Measurements from ENCODE around the gene SPATA46.

SPATA46 gene

DNA sequence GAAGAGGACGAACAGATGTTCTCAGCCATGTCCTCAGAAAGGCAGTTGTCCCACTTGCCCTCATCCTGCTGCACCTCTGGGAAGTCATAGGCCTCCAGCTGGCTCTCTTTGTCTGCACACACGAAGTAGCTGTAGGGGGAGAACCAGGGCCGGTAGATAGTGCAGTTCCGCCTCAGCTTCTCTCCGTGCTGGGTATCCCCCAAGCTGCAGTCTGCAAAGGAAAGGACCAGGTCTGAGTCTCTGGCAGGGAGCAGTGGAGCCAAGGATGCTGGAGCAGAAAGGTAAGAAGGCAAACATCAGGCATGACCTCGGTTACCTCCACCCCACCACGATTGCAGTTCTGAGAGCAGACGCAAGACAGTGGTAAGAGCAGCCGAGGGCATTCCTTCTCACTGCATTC is 2.2 kb downstream of the SPATA46 start:
- DNase-seq (ENCODE audit: low read depth), result no peak

DNA sequence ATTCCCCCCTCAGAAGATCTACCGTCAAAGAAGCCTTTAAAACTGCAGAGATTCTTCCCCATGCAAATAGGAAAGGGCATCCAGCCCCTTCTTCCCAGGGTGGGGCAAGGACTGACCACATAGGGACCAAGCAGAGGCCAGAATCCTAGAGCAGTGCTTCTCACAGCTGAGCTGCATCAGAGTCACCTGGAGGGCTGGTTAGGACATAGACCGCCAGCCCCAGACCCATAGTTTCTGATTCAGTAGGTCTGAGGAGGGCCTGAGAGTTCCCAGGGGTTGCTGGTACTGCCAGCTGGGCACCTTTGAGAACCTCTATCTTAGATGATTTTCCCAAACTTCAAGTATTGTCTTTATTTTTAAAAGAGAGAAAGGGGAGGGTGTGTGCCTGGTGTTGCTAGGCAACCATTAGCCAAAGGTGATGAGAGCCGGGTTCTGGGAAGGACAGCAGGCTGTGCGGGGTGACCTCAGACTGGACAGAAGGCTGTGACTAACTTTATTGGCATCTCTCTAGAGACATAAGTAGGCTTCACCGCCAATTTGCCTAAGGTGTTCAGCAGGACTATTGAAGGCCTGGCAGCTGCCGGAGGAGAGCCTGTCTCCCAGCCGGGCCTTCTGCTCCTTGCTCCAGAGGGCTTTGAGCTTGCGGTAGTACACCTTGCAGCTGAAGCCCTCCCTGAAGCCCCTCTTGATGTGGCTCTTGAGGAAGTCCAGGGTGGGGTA is 3.0 kb downstream of the SPATA46 start:
- DNase-seq (ENCODE audit: low read depth), result no peak

DNA sequence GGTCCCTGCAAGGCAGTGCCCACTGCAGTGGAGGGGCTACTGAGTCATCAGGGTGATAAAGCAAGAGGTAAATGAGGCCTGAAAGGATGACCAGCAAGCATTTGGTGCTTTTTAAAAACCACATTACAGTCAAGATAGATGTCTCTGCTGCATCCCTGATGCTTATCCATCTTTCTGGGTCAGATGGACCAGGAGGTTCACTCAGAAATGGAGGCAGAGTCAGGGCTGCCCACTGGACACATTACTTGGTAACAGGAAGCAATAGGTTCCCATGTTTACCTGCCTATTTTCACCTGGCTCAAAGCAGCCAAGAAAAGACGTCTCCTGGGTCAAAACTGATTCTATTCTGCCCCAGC is 3.6 kb downstream of the SPATA46 start:
- no peak for DNase-seq (ENCODE audit: low read depth)

DNA sequence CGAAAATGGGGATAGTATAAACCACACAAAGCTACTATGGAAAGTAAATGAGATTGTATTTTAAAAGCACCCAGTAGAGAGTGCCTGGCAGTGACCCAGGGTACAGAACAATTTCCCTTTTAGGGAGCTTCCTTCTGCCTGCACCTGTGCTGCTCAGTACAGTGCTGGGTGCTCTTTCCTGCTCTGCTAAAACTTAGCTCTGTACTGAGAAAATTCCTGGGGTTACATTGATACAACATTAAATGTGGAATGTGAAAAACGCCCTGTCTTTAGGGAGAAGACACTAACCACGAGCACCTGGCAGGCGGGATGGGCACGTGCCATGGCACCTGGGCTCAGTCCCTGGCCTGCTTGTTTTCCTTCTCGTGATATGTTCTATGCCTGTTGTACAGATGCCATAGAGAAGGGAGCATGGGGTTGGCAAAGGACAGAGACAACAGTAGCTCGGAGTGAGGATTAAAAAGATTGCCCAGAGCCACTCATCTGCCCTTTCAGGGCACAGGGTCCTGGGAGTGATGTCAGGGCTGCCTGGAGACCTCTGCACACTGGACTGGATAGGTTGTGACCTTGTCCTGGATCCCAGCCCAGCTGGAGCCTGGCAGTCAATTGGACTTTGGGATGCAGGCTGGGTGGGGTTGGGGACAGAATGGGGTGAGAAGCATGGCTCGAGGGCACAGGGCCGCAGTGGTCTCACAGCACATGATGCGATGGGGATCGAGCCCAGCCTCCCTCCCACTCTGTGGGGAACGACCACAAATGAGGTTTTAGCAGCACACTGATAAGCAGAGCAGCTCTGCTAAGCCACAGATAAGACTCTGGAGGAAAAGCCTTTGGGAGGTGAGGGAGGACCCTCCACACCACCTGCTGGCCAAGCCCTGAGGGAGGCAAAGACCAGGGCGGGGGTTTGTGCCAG is 4.2 kb downstream of the SPATA46 start:
- no peak for DNase-seq (ENCODE audit: low read depth)

DNA sequence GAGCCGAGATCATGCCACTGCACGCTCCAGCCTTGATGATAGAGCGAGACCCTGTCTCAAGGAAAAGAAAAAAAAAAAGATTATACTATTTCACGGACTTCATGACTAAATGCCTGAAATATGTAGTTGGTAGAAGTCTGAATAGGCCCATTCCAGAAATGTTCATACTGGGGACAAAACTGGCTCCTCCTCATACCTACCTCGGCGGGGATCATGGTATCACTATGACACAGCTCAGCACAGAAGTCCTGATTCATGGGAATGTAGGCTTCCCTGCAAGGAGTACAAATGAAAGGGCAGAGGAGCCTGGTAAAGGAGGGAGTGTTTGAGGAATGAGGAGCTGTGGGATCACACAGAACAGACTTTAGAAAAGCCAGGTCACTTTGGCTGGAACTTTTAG is 5.0 kb downstream of the SPATA46 start:
- DNase-seq (ENCODE audit: low read depth), result no peak

DNA sequence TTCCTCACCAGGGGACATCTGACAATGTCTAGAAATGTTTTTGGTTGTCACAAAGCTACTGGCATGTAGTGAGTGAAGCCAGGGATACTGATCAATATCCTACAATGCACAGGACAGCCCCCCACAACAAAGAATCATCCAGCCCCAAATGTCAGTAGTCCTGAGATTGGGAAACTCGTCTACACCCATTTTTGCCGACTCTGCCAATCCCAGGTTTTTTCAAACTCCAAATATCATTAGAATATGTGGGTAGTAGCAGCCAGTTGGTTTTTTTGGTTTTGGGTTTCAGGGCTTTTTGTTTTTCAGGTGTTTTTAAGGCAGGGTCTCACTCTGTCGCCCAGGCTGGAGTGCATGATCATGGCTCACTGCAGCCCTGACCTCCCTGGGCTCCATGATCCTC is 5.9 kb downstream of the SPATA46 start:
- no peak for DNase-seq (ENCODE audit: low read depth)

DNA sequence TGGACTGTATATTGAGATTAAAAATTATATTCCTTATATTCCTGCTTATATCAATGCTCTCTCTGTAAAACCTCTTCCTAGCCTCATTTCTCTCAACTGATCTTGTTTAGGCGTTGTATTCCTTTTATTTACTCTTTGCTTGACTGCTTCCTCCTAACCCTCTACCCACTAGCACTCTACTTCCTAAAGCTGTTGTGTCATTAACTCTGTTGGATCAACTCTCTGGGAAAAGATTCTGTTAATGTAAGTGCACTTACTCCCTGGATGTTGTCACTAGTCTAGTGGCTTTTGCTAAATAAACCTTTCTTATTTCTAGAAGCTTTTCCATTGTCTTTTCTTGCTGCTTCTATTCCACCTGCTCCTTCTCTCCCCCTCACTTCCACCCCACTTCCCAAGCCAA is 6.5 kb downstream of the SPATA46 start:
- DNase-seq (ENCODE audit: low read depth), result no peak

DNA sequence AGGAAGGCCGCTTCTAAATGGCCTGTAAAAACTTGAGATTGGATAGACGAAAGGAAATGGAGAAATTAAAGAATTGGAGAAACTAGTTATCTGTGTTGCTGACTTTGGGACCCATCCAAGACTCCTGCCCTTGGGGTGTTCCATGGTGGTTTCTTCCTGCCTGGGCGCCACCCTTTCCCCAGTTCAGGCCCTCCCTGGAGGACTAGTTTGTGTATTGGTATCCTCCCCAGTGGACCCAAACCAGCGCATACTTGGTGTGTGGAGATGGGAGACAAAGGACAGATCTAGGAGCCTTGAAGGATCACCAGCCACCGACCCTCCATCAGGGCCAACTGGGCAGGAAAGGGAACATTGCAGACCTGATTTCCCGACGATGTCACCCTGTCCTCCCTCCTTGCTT is 7.1 kb downstream of the SPATA46 start:
- no peak for DNase-seq (ENCODE audit: low read depth)

DNA sequence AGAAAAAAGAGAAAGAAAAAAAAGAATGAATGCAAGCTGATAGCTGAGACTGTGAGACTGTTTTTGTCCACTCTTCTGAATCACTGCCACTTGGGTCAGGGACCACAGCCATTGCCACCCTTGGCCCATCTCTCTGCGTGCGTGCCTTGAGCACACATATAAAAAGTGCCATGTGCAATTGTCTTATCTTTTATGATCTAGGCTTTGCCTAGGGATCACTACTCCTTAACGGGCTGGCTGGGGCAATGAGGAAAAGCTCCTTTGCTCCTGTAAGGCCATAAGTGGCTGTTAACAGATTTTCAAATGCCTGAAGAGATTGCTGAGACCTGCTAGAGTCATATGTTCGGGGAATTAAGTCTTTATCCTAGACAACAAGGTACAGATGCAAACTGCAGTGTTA is 8.2 kb downstream of the SPATA46 start:
- no peak for DNase-seq (ENCODE audit: low read depth)

DNA sequence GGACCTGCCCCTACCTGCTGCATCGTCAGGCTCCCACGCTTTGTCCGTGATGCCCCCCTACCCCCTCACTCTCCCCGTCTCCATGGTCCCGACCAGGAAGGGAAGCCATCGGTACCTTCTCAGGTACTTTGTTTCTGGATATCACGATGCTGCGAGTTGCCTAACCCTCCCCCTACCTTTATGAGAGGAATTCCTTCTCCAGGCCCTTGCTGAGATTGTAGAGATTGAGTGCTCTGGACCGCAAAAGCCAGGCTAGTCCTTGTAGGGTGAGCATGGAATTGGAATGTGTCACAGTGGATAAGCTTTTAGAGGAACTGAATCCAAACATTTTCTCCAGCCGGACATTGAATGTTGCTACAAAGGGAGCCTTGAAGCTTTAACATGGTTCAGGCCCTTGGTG is 8.9 kb downstream of the SPATA46 start:
- no peak for DNase-seq (ENCODE audit: low read depth)

DNA sequence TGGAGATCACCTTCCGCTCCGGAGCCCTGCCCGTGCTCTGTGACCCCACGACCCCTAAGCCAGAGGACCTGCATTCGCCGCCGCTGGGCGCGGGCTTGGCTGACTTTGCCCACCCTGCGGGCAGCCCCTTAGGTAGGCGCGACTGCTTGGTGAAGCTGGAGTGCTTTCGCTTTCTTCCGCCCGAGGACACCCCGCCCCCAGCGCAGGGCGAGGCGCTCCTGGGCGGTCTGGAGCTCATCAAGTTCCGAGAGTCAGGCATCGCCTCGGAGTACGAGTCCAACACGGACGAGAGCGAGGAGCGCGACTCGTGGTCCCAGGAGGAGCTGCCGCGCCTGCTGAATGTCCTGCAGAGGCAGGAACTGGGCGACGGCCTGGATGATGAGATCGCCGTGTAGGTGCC is 9.6 kb downstream of the SPATA46 start:
- DNase-seq (ENCODE audit: low read depth), result no peak

DNA sequence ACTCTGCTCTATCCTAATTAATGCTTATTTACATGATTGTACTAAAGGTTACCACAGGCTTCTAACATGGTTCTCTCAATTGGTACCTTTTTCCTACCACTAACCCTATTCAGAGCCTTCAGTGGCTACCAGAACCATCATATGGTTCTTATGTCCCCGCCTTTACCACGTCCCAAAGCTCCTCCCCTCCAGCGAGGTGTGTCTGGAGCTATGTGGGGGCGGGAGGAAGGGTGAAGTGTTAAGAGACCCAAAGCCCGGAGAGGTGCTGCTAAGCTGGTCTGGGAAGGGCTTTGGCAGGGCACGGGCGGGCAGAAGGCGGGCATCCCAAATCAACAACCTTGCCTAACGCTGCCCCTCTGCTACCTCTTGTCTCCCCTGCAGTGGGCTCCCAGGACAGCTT is 10.0 kb downstream of the SPATA46 start:
- DNase-seq (ENCODE audit: low read depth), result no peak

DNA sequence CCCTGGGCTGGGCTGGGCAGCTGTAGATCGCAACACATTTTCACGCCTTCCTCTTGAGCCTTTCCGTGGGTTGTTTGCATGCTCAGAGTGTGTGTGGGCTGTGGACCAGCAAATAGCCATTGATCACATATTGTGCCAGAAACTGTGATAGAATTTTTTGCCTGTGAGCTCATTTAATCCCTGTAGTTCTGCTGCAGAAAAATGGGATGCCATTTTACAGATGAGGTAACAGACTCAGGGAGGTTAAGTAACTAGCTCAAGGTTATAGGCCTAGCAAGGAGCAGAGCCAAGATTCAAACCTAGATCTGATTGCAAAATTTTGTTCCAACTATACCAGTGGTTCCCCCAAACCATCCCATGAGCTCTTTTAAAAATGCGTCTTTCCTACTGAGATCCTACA is 10.5 kb downstream of the SPATA46 start:
- no peak for DNase-seq (ENCODE audit: low read depth)

DNA sequence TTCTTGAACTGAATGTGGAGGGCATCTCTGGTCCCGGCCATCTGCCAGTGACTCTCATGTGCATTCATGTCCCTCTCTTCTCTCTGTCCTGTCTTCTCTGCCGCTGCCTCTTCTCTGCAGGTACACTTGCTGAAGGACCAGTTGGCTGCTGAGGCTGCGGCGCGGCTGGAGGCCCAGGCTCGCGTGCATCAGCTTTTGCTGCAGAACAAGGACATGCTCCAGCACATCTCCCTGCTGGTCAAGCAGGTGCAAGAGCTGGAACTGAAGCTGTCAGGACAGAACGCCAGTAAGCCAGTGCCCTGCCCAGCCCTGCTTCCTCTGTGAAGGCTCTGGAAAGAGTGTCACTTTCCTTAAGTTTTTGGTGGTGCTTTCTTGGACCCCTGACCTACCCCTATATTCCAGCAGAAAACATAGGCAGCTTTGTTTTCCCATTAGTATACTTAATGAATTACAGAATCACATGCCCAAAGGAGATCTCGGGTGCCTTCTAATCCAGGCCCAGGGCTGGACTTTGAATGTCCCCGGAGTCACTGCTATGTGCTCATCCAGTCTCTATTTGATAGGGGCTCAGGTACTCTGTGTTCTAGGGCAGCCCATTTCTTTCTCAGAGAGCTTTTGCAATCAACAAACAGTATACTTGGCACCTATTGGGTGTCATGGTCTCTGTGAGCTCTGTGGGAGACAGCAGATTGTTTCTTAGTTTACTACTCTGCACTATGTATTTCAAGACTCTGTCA is 11.2 kb downstream of the SPATA46 start:
- DNase-seq (ENCODE audit: low read depth), result no peak

DNA sequence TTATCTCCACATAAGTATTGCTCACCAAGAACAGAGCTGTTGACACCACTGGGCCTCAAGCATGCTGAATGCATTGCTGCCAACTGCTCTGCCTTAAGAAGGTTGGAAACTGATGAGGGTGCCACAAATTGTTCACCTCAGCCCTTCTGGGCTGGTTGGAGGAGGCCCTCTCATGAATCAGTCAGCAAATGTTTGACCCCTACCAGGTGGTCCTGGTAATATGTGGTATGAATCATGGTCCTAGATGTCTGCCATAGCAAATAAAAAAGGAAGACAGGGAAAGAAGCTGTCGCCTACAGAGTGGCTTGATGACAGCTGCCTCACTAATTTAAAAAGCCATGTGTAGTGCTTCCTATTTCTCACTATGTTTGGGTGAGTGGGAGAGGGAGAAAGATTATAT is 12.2 kb downstream of the SPATA46 start:
- no peak for DNase-seq (ENCODE audit: low read depth)

DNA sequence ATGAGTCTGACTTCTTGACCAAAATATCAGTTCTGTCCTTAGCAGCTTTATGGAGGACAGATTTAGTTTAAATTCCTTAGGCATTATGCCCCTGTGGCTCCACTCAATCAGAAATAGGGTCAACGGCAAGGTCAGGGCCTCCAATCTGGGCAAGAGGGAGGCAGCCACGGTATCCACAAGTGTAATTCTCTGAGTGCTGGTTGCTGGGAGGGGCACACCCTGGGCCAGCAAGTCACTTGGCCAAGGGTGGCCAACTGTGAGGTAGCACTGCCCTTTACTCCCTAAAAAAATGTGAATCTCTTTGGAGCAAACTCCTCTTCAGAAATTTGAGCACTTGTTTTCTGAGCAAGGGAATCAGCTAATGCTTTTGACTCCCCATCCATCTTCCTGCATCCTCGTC is 12.8 kb downstream of the SPATA46 start:
- no peak for DNase-seq (ENCODE audit: low read depth)

DNA sequence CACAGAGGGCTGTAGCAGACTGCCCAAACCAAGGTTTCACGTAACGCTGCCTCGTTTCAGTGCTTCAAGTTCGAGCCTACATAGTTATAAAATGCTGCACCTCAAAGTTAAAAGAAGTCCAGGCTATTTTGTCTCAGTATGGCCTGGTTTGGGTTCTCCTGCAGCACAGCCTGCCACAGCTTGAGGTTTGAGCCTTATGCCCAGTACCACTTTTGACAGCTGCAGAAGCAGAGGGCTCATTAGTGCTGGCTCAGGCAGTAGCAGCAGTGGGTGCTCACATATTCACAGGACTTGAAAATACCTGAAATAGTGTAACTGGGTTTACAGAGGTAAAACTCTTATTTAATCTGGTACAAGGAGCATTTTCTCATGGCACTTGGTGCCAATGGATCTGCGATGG is 15.3 kb downstream of the SPATA46 start:
- no peak for DNase-seq (ENCODE audit: low read depth)

DNA sequence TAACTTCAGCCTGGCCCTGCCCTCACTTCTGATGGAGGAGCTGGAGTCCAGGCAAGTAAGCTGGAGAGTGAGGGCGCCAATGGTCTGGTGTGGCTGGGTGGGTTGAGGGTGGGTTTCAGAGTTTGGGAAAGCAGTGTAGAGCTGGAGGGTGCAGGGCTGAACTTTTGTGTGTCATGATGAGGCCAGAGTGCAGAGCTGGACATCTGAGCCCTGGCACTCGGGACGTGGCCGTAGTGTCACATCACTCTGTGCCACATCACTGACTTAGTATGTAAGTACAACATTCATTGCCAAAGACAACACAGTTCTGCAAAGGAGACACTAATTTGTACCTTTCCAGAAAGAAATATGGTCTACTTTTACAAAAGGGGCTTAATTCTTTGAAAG is 15.8 kb downstream of the SPATA46 start:
- DNase-seq (ENCODE audit: low read depth), result no peak

DNA sequence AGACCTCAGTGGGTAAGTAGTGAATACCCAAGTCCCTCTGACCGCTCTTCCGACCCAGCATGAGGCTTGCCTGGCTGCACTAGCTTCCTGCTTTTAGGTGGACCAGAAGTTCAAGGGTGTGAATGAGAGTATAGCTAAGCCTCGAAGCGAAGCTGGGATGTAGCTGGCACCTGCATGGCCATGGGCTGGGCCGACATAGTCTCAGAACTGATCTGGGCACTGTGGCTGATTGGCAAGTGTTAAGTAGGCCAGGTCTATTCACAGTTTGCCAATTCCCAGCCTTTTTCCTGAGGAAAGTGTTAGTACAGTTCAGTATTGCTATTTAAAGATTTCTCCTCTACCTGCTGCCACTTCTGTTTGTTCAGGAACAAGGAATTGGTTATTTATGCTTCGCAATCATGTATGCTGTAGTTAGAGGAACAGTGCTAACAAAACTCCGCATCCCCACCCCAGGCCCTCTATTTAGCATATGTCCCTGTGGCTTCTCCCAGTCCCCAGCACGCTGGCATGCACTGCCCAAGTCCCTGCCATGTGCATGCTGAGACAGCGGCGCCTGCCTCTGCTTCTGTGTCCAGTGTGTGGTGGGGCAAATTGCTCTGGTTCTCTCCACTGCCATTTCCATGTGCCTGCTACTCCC is 16.3 kb downstream of the SPATA46 start:
- DNase-seq (ENCODE audit: low read depth), result no peak

DNA sequence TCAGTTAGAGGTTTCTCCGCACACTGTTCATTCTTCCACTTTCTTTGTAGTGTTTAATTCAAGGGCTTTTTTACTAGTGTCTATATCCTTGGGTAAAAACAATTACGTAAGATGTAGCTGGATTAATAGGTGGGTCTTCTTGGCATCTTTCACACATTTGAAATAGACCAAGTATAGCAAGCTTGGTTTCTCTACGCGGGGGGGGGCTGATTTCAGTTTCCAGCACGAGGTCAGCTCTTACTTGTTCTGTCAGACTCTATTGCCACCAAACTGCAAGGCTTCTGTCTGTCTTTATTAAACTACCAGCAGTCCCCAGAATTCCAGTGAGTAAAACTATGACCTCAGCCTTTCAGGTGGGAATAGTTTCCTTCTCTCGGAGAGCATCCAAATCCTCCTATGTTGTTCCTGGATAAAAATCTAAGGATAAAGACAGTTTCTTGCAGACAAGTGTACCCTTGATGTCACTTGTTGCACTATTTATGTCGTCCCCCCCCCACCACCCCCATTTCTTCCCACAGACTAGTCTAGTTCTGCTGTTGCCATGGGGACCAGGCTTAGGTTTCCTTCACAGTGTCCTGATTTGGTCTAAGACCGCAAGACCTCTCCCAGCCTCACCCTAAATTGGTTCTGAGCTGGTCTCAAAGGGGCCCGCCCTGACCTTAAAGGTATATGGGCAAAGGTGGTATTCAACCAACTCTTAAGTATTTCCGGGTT is 17.0 kb downstream of the SPATA46 start:
- DNase-seq (ENCODE audit: low read depth), result no peak

DNA sequence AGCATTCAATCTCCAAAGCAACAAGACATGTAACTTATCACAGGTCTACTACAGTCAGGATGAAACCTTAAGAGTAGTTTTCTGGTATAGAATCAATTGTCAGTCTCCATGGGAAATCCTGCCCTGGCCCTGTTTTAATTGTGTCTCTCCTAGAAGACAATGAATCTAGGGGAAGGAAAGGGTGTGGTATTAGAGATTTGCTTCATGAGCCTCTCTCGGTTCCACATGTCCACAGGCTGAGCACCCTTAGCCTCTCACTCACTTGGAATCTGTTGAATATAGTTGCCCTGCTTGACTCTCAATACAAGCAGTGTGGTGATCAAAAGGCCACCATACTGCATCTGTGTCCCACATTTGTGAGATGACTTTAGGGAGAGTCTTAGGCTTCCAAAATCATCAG is 17.7 kb downstream of the SPATA46 start:
- DNase-seq (ENCODE audit: low read depth), result no peak

All from T-helper 22 cell (primary cell).